Duodenal mucosa (tissue), 2 donors: ENCODE measurements around the gene TTC36.

Experiments
- H3K27ac ChIP-seq: one replicate; pipeline ENCODE4 v1.7.0; 2013; ENCODE audit warnings: low read depth, low read length
- H3K27me3 ChIP-seq, 2 donors: one replicate each; pipeline ENCODE4 v1.7.0; 2013; ENCODE audit warnings: low read length in 2 of 2, control low read depth in 1 of 2; ENCODE audit not compliant: insufficient read depth in 2 of 2, control insufficient read depth in 1 of 2
- H3K36me3 ChIP-seq, 2 donors: one replicate each; pipeline ENCODE4 v1.7.0; 2013; ENCODE audit warnings: low read length in 2 of 2, control low read depth in 1 of 2; ENCODE audit not compliant: insufficient read depth in 2 of 2, control insufficient read depth in 1 of 2
- H3K4me1 ChIP-seq, 2 donors: one replicate each; pipeline ENCODE4 v1.7.0; 2013; ENCODE audit warnings: low read length in 2 of 2, control low read depth in 1 of 2; ENCODE audit not compliant: insufficient read depth in 2 of 2, control insufficient read depth in 1 of 2
- H3K4me3 ChIP-seq, 2 donors: one replicate each; pipeline ENCODE4 v1.7.0; 2013; ENCODE audit warnings: low read length in 2 of 2, low read depth in 1 of 2
- H3K9ac ChIP-seq, 2 donors: one replicate each; pipeline ENCODE4 v1.7.0; 2013; ENCODE audit warnings: low read length in 2 of 2, low read depth in 1 of 2
- H3K9me3 ChIP-seq, 2 donors: one replicate each; pipeline ENCODE4 v1.7.0; 2013; ENCODE audit warnings: low read length in 2 of 2, control low read depth in 1 of 2; ENCODE audit not compliant: control insufficient read depth in 1 of 2

TTC36 gene

GRCh38 chr11:118519549-118519948, 7.7 kb upstream of the TTC36 start:
- Histone ChIP-seq H3K9ac (no peak overlapping the region), H3K36me3 (peaks cover 56 to 88% of the 10 kb centered on the region in 2 donors), H3K4me3 (no peak overlapping the region), H3K27ac (no peak overlapping the region), H3K4me1 (no peaks in the 10 kb centered on the region), H3K9me3 (no peaks in the 10 kb centered on the region), H3K27me3 (no peaks in the 10 kb centered on the region)

GRCh38 chr11:118521892-118522311, 5.4 kb upstream of the TTC36 start:
- no peaks in the 10 kb centered on the region for H3K9me3 ChIP-seq
- H3K4me3 ChIP-seq, result no peak overlapping the region
- peaks cover 7% of the 10 kb centered on the region in 2 donors for H3K4me1 ChIP-seq
- no peaks in the 10 kb centered on the region for H3K27me3 ChIP-seq
- no peak overlapping the region for H3K27ac ChIP-seq
- H3K36me3 ChIP-seq, result peaks cover 37 to 70% of the 10 kb centered on the region in 2 donors
- H3K9ac ChIP-seq, result no peak overlapping the region

GRCh38 chr11:118522571-118523072, 4.7 kb upstream of the TTC36 start:
- H3K27ac ChIP-seq, result no peak overlapping the region

GRCh38 chr11:118524356-118524755, 2.9 kb upstream of the TTC36 start:
- no peak overlapping the region for H3K4me3 ChIP-seq
- H3K9me3 ChIP-seq, result no peaks in the 10 kb centered on the region
- H3K27ac ChIP-seq, result no peak overlapping the region
- H3K9ac ChIP-seq, result no peak overlapping the region
- H3K27me3 ChIP-seq, result no peaks in the 10 kb centered on the region
- peaks cover 31 to 32% of the 10 kb centered on the region in 2 donors for H3K4me1 ChIP-seq
- H3K36me3 ChIP-seq, result peaks cover 36 to 54% of the 10 kb centered on the region in 2 donors

More at GRCh38 chr11:118522571-118523072, 4.7 kb upstream of the TTC36 start:
- H3K9ac ChIP-seq, result no peak overlapping the region
- no peak overlapping the region for H3K4me3 ChIP-seq
- H3K36me3 ChIP-seq, result peaks cover 37 to 65% of the 10 kb centered on the region in 2 donors
- peaks cover 14% of the 10 kb centered on the region in 2 donors for H3K4me1 ChIP-seq
- H3K9me3 ChIP-seq, result no peaks in the 10 kb centered on the region
- H3K27me3 ChIP-seq, result no peaks in the 10 kb centered on the region

GRCh38 chr11:118524757-118525470, 2.4 kb upstream of the TTC36 start:
- Histone ChIP-seq H3K9me3 (no peaks in the 10 kb centered on the region), H3K27ac (no peak overlapping the region), H3K4me1 (peaks cover 36 to 37% of the 10 kb centered on the region in 2 donors), H3K9ac (no peak overlapping the region), H3K27me3 (no peaks in the 10 kb centered on the region), H3K4me3 (no peak overlapping the region), H3K36me3 (peaks cover 31 to 48% of the 10 kb centered on the region in 2 donors)

GRCh38 chr11:118526688-118527087, 586 bp upstream of the TTC36 start:
- Histone ChIP-seq H3K4me1 (peaks cover 42 to 46% of the 10 kb centered on the region in 2 donors), H3K27me3 (no peaks in the 10 kb centered on the region), H3K27ac (no peak overlapping the region), H3K4me3 (peak overlapping the region in 1 of 2 donors; percentile 23), H3K9me3 (no peaks in the 10 kb centered on the region), H3K36me3 (peaks cover 15 to 30% of the 10 kb centered on the region in 2 donors), H3K9ac (peak overlapping the region in 1 of 2 donors; percentile 12)

GRCh38 chr11:118528511-118528910, 1.2 kb downstream of the TTC36 start:
- peak overlapping the region; percentile 50 for H3K27ac ChIP-seq
- H3K4me1 ChIP-seq, result peaks cover 50 to 64% of the 10 kb centered on the region in 2 donors
- H3K9ac ChIP-seq, result peak overlapping the region in 1 of 2 donors; percentile 52
- H3K9me3 ChIP-seq, result no peaks in the 10 kb centered on the region
- H3K27me3 ChIP-seq, result no peaks in the 10 kb centered on the region
- peaks cover 3 to 18% of the 10 kb centered on the region in 2 donors for H3K36me3 ChIP-seq
- peak overlapping the region in 1 of 2 donors; percentile 2 for H3K4me3 ChIP-seq

GRCh38 chr11:118529584-118530175, 2.4 kb downstream of the TTC36 start:
- H3K27ac ChIP-seq, result peak overlapping the region; percentile 50
- no peaks in the 10 kb centered on the region for H3K27me3 ChIP-seq
- no peaks in the 10 kb centered on the region for H3K9me3 ChIP-seq
- H3K4me3 ChIP-seq, result peak overlapping the region; percentile 92 to 97
- peak overlapping the region; percentile 15 to 79 for H3K9ac ChIP-seq
- H3K4me1 ChIP-seq, result peaks cover 59 to 72% of the 10 kb centered on the region in 2 donors
- H3K36me3 ChIP-seq, result peaks cover 4 to 10% of the 10 kb centered on the region in 2 donors

- Histone ChIP-seq H3K27me3 (no peaks in the 10 kb centered on the region), H3K9me3 (no peaks in the 10 kb centered on the region), H3K36me3 (peaks cover 9 to 13% of the 10 kb centered on the region in 2 donors), H3K27ac (peak overlapping the region; percentile 84), H3K9ac (peak overlapping the region; percentile 79 to 91), H3K4me1 (peaks cover 65 to 77% of the 10 kb centered on the region in 2 donors), H3K4me3 (peak overlapping the region; percentile 92 to 97)
These were observed 3.0 kb downstream of the TTC36 start for GRCh38 chr11:118530180-118530682.
